GM20000 (cell line): ENCODE measurements around the gene PGBD5.

Experiments used
- DNase-seq: peaks from one replicate; pipeline ENCODE4 v3.0.0; 2012; ENCODE audit warnings: low spot score
- CTCF ChIP-seq: IDR thresholded peaks from 2 replicates; pipeline ENCODE4 v1.5.1; 2012; ENCODE audit warnings: mild to moderate bottlenecking, control low read depth; ENCODE audit errors: extremely low read depth, missing control alignments

The PGBD5 gene

GRCh38 chr1:230280054-230280795, 145.9 kb downstream of the PGBD5 start:
- no peak for TF ChIP-seq CTCF
- no peak for DNase-seq

GRCh38 chr1:230279583-230279945, 146.6 kb downstream of the PGBD5 start:
- DNase-seq: no peak
- no peak for TF ChIP-seq CTCF

- no peak for TF ChIP-seq CTCF
- no peak for DNase-seq
These were observed 147.1 kb downstream of the PGBD5 start for GRCh38 chr1:230278871-230279582.

- no peak for DNase-seq
- TF ChIP-seq CTCF: no peak
These were observed 147.8 kb downstream of the PGBD5 start for GRCh38 chr1:230278376-230278775.

GRCh38 chr1:230277201-230278025, 148.7 kb downstream of the PGBD5 start:
- no peak for TF ChIP-seq CTCF
- peak; percentile 49 for DNase-seq

- DNase-seq: no peak
- no peak for TF ChIP-seq CTCF
These were observed 149.7 kb downstream of the PGBD5 start for GRCh38 chr1:230276401-230276800.

GRCh38 chr1:230274254-230274653, 151.9 kb downstream of the PGBD5 start:
- no peak for DNase-seq
- TF ChIP-seq CTCF: no peak
